ENCODE measurements around the gene LRIG1. TPM values are rescaled to one million over a fixed set of nuclear protein-coding genes. Genes with fewer than 3 reads are reported as not detected.
A peak's percentile ranks its signal among the peaks of the same experiment; 100 is the strongest.

Gene LRIG1
- total and polyA plus RNA-seq, 2 of the 8 experiments (the other 6 are each of a cell fraction or from before 2014, with no cell fraction given), result 78.1 to 88.7 TPM

DNA sequence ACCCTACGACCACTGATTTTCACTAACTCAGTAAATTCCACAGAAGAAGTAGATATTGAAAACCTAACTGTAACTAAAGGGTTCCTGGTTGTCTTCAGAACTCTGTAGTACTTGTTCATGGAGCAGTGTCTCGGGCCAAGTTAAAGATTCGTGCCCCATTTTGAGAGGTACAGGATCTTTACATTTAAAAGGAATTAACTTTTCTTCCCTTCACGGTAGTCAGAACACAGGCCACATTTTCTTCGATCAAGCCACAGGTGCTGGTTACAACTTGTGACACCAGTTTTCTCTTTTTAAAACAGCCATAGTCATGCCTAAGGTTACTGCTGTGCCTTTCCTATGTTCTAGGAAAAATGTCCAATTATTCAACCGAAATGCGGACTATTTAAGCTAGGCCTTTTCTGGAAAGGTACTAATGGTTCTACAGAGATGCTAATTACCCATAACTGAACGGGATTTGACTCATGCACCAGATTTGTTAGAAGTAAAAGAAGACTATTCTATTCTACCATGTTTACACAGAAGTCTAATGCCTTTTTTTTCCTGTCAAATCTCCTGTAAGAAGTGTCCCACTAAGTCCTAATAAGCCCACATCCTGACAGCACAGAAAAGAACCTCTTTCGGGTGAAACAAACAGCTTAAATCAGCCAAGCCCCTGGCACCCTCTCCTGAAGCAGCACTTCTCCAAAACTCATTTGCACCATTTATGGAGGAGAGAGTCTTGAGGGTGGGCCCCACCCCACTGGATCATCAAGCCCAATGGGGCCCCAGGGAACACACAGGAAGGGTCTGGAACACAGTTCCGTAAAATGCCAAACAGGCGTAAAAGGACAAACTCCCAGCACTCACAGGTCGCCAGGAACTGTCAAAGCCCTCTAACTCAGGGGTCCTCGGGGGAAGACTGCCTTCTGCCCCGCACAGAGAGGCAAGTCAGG lies 1.9 kb downstream of the LRIG1 start:
- no peak for FAIRE-seq
- H4K20me1 ChIP-seq (replicated peaks in 1 of 2; ENCODE audit: control insufficient read depth in 1 of 2, insufficient read depth in 2 of 2, low read length in 2 of 2), result peaks cover 10 to 15% of the 10 kb centered on the region in 2 experiments

More for the DNA sequence above, 1.9 kb downstream of the LRIG1 start:
- H4K5ac ChIP-seq (ENCODE audit: insufficient read length, low read depth, low read length), result no peak overlapping the region
- peak overlapping the region; percentile 85 to 96 (median 90) for H3K4me3 ChIP-seq (ENCODE audit: extremely low read depth in 1 of 4, insufficient read depth in 2 of 4, low read depth in 3 of 4, low read length in 4 of 4)
- no peaks in the 10 kb centered on the region for H3K9me3 ChIP-seq (ENCODE audit: insufficient read depth in 2 of 2, low read depth in 1 of 2, low read length in 1 of 2)
- H2BK120ac ChIP-seq (replicated peaks; ENCODE audit: low read depth, low read length), result no peak overlapping the region
- H3K4me2 ChIP-seq (ENCODE audit: insufficient read depth in 1 of 2, low read depth in 2 of 2, low read length in 2 of 2), result peak overlapping the region; percentile 84 to 93
- no peak overlapping the region for H2BK5ac ChIP-seq (ENCODE audit: low read depth, low read length)
- WGBS, 2 experiments (ENCODE audit: extremely low coverage in 1 of 2, insufficient coverage in 1 of 2, insufficient read length in 1 of 2, insufficient replicate concordance in 2 of 2, low coverage in 1 of 2, low lambda C conversion rate in 2 of 2, missing lambda C conversion rate in 1 of 2), result 11% methylated on average over 14 of the region's 14 CpGs; no CpG with 5 or more reads in 1 of the 2 experiments
- no peak overlapping the region for H3K23ac ChIP-seq (ENCODE audit: insufficient read length)
- no peak overlapping the region for H2AK5ac ChIP-seq (ENCODE audit: low read depth, low read length)
- H3K4me1 ChIP-seq (replicated peaks in 1 of 4; ENCODE audit: control insufficient read depth in 3 of 4, insufficient read depth in 4 of 4, low read length in 3 of 4), result peaks cover 9 to 27% (median 16%) of the 10 kb centered on the region in 4 experiments; a peak in 6 of 7 replicates
- H3K9ac ChIP-seq (replicated peaks in 1 of 4; ENCODE audit: extremely low read depth in 1 of 4, low read depth in 3 of 4, low read length in 3 of 4), result peak overlapping the region in 3 of 4 experiments; percentile 9 to 38 (median 38); a peak in 4 of 7 replicates
- H3K36me3 ChIP-seq (ENCODE audit: control insufficient read depth in 2 of 4, insufficient read depth in 4 of 4, low read length in 3 of 4), result no peaks in the 10 kb centered on the region; a peak in 1 of 8 replicates
- H3K14ac ChIP-seq (ENCODE audit: insufficient read length), result no peak overlapping the region
- no peak overlapping the region for H2BK20ac ChIP-seq (ENCODE audit: low read length)
- H4K8ac ChIP-seq (ENCODE audit: extremely low read depth, insufficient read depth, low read length), result no peak overlapping the region
- DNase-seq (ENCODE audit: low read depth in 1 of 2, low spot score in 2 of 2), result no peak
- peaks cover 29 to 67% of the 10 kb centered on the region in 2 experiments for H3K79me2 ChIP-seq (ENCODE audit: control insufficient read depth in 1 of 2, insufficient read depth in 2 of 2, low read length in 2 of 2)
- no peak overlapping the region for H2AFZ ChIP-seq (ENCODE audit: low read length)
- POLR2A ChIA-PET (ENCODE audit: partially characterized antibody), result interaction anchor here (0.6 to 1.3 kb wide), 8 partner anchors 8 to 621 kb away, joined by 3 to 5 read pairs (median 4); no protein-coding TSS in a partner anchor
- H3K79me1 ChIP-seq (ENCODE audit: low read depth, low read length), result 0 out of 2 replicates have a peak, but pooled peaks cover 2% of the 10 kb centered on the region
- H3K4ac ChIP-seq (replicated peaks; ENCODE audit: insufficient read length, low read depth, low read length), result no peak overlapping the region
- no peak overlapping the region for H2BK12ac ChIP-seq (ENCODE audit: low read depth, low read length)
- TF ChIP-seq KDM1A (IDR thresholded peaks at IDR 0.05; ENCODE audit: borderline replicate concordance, low read length) (0 out of 2 replicates have a peak, but pooled peaks have one; percentile 25), SP4 (IDR thresholded peaks at IDR 0.05; ENCODE audit: low read length) (peak; percentile 33; the same call in 1 of the 2 replicates), GTF2F1 (IDR thresholded peaks at IDR 0.05; ENCODE audit: borderline replicate concordance, low read depth, low read length) (no peak), TAF7 (optimal IDR thresholded peaks at IDR 0.05; ENCODE audit: borderline replicate concordance, low read depth, low read length) (peak; percentile 15), BRCA1 (IDR thresholded peaks at IDR 0.05; ENCODE audit: low read depth, low read length) (no peak), SAP30 (IDR thresholded peaks at IDR 0.05; ENCODE audit: insufficient read depth, insufficient replicate concordance, low read length) (peak; percentile 46), MAX (IDR thresholded peaks at IDR 0.05) (no peak), HDAC2 (IDR thresholded peaks at IDR 0.05; ENCODE audit: borderline replicate concordance in 1 of 2, low read depth in 2 of 2, low read length in 2 of 2) (peak in 1 of 2 experiments; percentile 37; a peak in 1 of 4 replicates)
- H3K56ac ChIP-seq (replicated peaks; ENCODE audit: insufficient read length, low read depth, low read length), result no peak overlapping the region
- peak overlapping the region; percentile 72; the same call in 1 of the 2 replicates for H3K18ac ChIP-seq (ENCODE audit: extremely low read depth, low read length)
- H4K91ac ChIP-seq (replicated peaks; ENCODE audit: insufficient read length, low read length), result no peak overlapping the region
- no peaks in the 10 kb centered on the region for H3K27me3 ChIP-seq (replicated peaks in 1 of 4; ENCODE audit: control insufficient read depth in 3 of 4, extremely low read depth in 1 of 4, insufficient read depth in 3 of 4, low read length in 3 of 4)
- no peak overlapping the region for H3K27ac ChIP-seq (ENCODE audit: low read depth, low read length)
- CTCF ChIA-PET (ENCODE audit: partially characterized antibody), result interaction anchor here (0.7 to 1.6 kb wide), 7 partner anchors 12 to 316 kb away, joined by 3 to 5 read pairs (median 3); no protein-coding TSS in a partner anchor
- H3K23me2 ChIP-seq (ENCODE audit: low read depth, low read length), result peaks cover 7% of the 10 kb centered on the region
- H2BK15ac ChIP-seq (ENCODE audit: low read length), result no peak overlapping the region
